ENCODE measurements around the gene PPP4R4.
A peak's percentile ranks its signal among the peaks of the same experiment; 100 is the strongest.

Gene PPP4R4

DNA sequence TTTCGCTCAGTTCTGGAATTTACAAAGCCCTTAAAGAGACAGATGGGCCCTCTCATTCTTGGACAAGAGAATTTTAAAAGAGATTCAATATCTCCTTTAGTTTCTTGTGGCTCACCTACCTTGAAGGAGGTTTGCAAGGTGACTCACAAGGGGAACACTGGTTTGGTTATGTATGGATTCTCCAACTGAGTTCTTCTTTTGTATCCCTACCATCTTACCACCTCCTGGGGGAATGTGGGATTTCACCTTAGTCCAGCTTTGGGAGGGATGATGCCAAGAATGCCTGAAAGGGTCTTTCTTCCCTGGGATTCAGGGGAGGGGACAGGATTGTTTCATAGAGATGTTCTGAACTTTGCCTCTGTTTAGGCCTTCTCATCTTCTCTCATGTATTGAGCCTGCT lies 3.7 kb downstream of the PPP4R4 start:
- H4K20me1 ChIP-seq (ENCODE audit: low read depth, low read length), result 0 out of 2 replicates have a peak, but pooled peaks cover 5% of the 10 kb centered on the region
- H3K79me2 ChIP-seq (ENCODE audit: insufficient read depth, low read length), result no peaks in the 10 kb centered on the region
- H3K27me3 ChIP-seq (ENCODE audit: low read length), result no peaks in the 10 kb centered on the region
- H3K27ac ChIP-seq (ENCODE audit: low read depth, low read length), result no peak overlapping the region
- H3K9me3 ChIP-seq (ENCODE audit: insufficient read depth, low read length), result no peaks in the 10 kb centered on the region
- TF ChIP-seq EZH2phosphoT487 (conservative IDR thresholded peaks at IDR 0.05; ENCODE audit: low read length), result no peak
- TF ChIP-seq, protein P1, sequence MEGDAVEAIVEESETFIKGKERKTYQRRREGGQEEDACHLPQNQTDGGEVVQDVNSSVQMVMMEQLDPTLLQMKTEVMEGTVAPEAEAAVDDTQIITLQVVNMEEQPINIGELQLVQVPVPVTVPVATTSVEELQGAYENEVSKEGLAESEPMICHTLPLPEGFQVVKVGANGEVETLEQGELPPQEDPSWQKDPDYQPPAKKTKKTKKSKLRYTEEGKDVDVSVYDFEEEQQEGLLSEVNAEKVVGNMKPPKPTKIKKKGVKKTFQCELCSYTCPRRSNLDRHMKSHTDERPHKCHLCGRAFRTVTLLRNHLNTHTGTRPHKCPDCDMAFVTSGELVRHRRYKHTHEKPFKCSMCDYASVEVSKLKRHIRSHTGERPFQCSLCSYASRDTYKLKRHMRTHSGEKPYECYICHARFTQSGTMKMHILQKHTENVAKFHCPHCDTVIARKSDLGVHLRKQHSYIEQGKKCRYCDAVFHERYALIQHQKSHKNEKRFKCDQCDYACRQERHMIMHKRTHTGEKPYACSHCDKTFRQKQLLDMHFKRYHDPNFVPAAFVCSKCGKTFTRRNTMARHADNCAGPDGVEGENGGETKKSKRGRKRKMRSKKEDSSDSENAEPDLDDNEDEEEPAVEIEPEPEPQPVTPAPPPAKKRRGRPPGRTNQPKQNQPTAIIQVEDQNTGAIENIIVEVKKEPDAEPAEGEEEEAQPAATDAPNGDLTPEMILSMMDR (IDR thresholded peaks at IDR 0.05; ENCODE audit: insufficient read depth, low read length, poor library complexity, severe bottlenecking), result no peak
- H2AFZ ChIP-seq (ENCODE audit: low read depth, low read length, severe bottlenecking), result no peak overlapping the region
- H3K9me2 ChIP-seq (replicated peaks; ENCODE audit: insufficient read depth, low read length), result no peaks in the 10 kb centered on the region
- H3K36me3 ChIP-seq (ENCODE audit: low read length), result no peaks in the 10 kb centered on the region
- no peak overlapping the region for H3K9ac ChIP-seq (ENCODE audit: low read length)
- peaks cover 4% of the 10 kb centered on the region; the same call in 1 of the 2 replicates for H3F3A ChIP-seq (ENCODE audit: insufficient read depth)
- no peak overlapping the region for H3K4me2 ChIP-seq (ENCODE audit: low read depth, low read length, poor library complexity, severe bottlenecking)
- no peak overlapping the region for H3K4me3 ChIP-seq (ENCODE audit: insufficient read depth, low read length, poor library complexity, severe bottlenecking)

DNA sequence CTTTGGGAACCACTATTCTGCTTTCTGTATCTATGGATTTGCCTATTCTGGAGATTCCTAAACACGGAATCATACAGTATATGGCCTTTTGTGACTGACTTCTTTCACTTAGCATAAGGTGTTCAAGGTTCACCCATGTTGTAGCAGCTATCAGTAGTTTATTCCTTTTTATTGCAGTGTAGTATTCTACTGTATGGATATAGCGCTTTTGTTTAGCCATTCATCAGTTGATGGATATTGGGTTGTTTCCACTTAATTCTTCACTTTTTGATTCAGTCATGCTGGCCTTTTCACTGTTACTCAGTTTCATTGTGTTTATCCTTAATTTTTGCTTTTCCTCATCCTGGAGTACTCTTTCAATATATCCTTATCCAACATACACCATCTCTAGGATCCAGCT lies 5.1 kb downstream of the PPP4R4 start:
- Histone ChIP-seq H2AFZ (ENCODE audit: low read depth, low read length, severe bottlenecking) (no peak overlapping the region), H3K79me2 (ENCODE audit: insufficient read depth, low read length) (no peaks in the 10 kb centered on the region), H3K27me3 (ENCODE audit: low read length) (no peaks in the 10 kb centered on the region), H3K27ac (ENCODE audit: low read depth, low read length) (no peak overlapping the region), H3K4me3 (ENCODE audit: insufficient read depth, low read length, poor library complexity, severe bottlenecking) (no peak overlapping the region), H3K9ac (ENCODE audit: low read length) (no peak overlapping the region), H3K4me2 (ENCODE audit: low read depth, low read length, poor library complexity, severe bottlenecking) (no peak overlapping the region), H3K36me3 (ENCODE audit: low read length) (no peaks in the 10 kb centered on the region), H3F3A (ENCODE audit: insufficient read depth) (peaks cover 4% of the 10 kb centered on the region; the same call in 1 of the 2 replicates), H3K9me3 (ENCODE audit: insufficient read depth, low read length) (no peaks in the 10 kb centered on the region), H3K9me2 (replicated peaks; ENCODE audit: insufficient read depth, low read length) (no peaks in the 10 kb centered on the region), H4K20me1 (ENCODE audit: low read depth, low read length) (0 out of 2 replicates have a peak, but pooled peaks cover 5% of the 10 kb centered on the region)
- TF ChIP-seq, protein P1 (IDR thresholded peaks at IDR 0.05; ENCODE audit: insufficient read depth, low read length, poor library complexity, severe bottlenecking), result no peak

DNA sequence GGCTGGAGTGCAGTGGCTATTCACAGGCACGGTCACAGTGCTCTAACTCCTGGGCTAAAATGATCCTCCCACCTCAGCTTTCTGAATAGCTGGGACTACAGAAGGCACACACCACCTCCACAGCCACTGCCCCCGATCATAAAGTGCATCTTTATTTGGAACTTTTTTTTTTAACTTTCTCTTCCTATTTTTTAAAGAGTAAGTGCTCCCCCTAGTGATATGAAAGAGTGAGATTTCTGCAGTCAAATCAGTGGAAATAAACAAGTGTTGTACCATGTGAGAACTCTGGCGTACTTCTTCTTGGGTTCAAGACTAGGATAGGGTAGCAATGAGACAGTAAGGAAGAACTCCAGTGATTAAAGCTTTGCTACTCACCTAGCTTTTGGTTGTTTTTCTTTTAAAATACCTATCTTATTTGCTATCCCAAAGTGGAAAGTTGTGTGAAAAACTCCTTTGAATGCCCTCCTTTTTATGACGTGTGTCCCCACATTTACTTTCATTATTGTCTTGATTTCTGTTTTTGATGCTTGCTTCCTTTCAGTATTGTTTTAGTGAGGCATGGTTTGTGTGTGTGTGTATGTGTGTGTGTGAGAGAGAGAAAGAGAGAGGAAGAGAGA lies 6.6 kb downstream of the PPP4R4 start:
- H3K4me2 ChIP-seq (ENCODE audit: low read depth, low read length, poor library complexity, severe bottlenecking), result peak overlapping the region; percentile 35
- no peaks in the 10 kb centered on the region for H3K79me2 ChIP-seq (ENCODE audit: insufficient read depth, low read length)
- no peak overlapping the region for H3K9ac ChIP-seq (ENCODE audit: low read length)
- H3K9me3 ChIP-seq (ENCODE audit: insufficient read depth, low read length), result no peaks in the 10 kb centered on the region
- H3K4me3 ChIP-seq (ENCODE audit: insufficient read depth, low read length, poor library complexity, severe bottlenecking), result no peak overlapping the region
- no peak overlapping the region for H3K27ac ChIP-seq (ENCODE audit: low read depth, low read length)
- 0 out of 2 replicates have a peak, but pooled peaks cover 5% of the 10 kb centered on the region for H4K20me1 ChIP-seq (ENCODE audit: low read depth, low read length)
- TF ChIP-seq EZH2phosphoT487 (conservative IDR thresholded peaks at IDR 0.05; ENCODE audit: low read length), result no peak
- TF ChIP-seq, protein P1 (IDR thresholded peaks at IDR 0.05; ENCODE audit: insufficient read depth, low read length, poor library complexity, severe bottlenecking), result peak; percentile 68
- peaks cover 4% of the 10 kb centered on the region; the same call in 1 of the 2 replicates for H3F3A ChIP-seq (ENCODE audit: insufficient read depth)
- H3K9me2 ChIP-seq (replicated peaks; ENCODE audit: insufficient read depth, low read length), result no peaks in the 10 kb centered on the region
- no peaks in the 10 kb centered on the region for H3K36me3 ChIP-seq (ENCODE audit: low read length)
- no peak overlapping the region for H2AFZ ChIP-seq (ENCODE audit: low read depth, low read length, severe bottlenecking)
- H3K27me3 ChIP-seq (ENCODE audit: low read length), result no peaks in the 10 kb centered on the region
